WTC11 (cell line): ENCODE measurements around the gene RBM10. TPM values are rescaled to one million over a fixed set of nuclear protein-coding genes. Genes with fewer than 3 reads are reported as not detected.

ENCODE experiments used
- ATAC-seq: fragments of 200-7000 bp; cut with Tn5 transposase; 2 replicates; pipeline ENCODE4 v1.10.0; 2021; ENCODE audit warnings: mild to moderate bottlenecking, moderate library complexity
- CTCF ChIA-PET: fragments of 300-600 bp; sonication (Branson Sonifier 250); formaldehyde crosslinking; loops from one replicate; lab custom pipeline; 2021; ENCODE audit warnings: antibody characterized with exemption; lab: Charles Lee
- POLR2A ChIA-PET: fragments of 350-600 bp; sonication (Branson Sonifier 250); formaldehyde crosslinking; loops from one replicate; lab custom pipeline; 2021; ENCODE audit warnings: antibody characterized with exemption; lab: Charles Lee
- DNase-seq: peaks from one replicate; pipeline ENCODE4 v3.0.0; 2021; ENCODE audit warnings: low spot score
- H3K27ac Mint-ChIP-seq: 2 replicates; pipeline ENCODE4 v1.8.0; 2021; ENCODE audit warnings: mixed read lengths
- H3K27me3 Mint-ChIP-seq: 2 replicates; pipeline ENCODE4 v1.8.0; 2021; ENCODE audit warnings: low read depth, mild to moderate bottlenecking, moderate library complexity, mixed read lengths
- H3K36me3 Mint-ChIP-seq: 2 replicates; pipeline ENCODE4 v1.8.0; 2021; ENCODE audit warnings: mixed read lengths
- H3K4me1 Mint-ChIP-seq: 2 replicates; pipeline ENCODE4 v1.8.0; 2022; ENCODE audit warnings: mixed read lengths
- H3K4me3 Mint-ChIP-seq: 2 replicates; pipeline ENCODE4 v1.8.0; 2021; ENCODE audit warnings: mild to moderate bottlenecking, moderate library complexity, mixed read lengths
- H3K9me3 Mint-ChIP-seq: 2 replicates; pipeline ENCODE4 v1.8.0; 2021; ENCODE audit warnings: mixed read lengths
- CREM ChIP-seq: sonication (generic); formaldehyde crosslinking; IDR thresholded peaks from 2 replicates; pipeline ENCODE4 v1.8.1; 2022; ENCODE audit warnings: mild to moderate bottlenecking, missing genetic modification reagents, moderate library complexity
- FOXK1 ChIP-seq: sonication (generic); formaldehyde crosslinking; IDR thresholded peaks from 2 replicates; pipeline ENCODE4 v1.8.0; 2022; ENCODE audit warnings: mild to moderate bottlenecking, moderate library complexity, missing genetic modification reagents
- NR1H2 ChIP-seq: sonication (generic); formaldehyde crosslinking; IDR thresholded peaks from 2 replicates; pipeline ENCODE4 v1.9.0; 2021; ENCODE audit warnings: mild to moderate bottlenecking, moderate library complexity, missing genetic modification reagents
- NR3C1 ChIP-seq: sonication (generic); formaldehyde crosslinking; conservative IDR thresholded peaks from 2 replicates; pipeline ENCODE4 v1.8.1; 2023; ENCODE audit warnings: low read depth, mild to moderate bottlenecking, missing genetic modification reagents
- RORB ChIP-seq: fragments of 250-450 bp; sonication (Bioruptor Pico); IDR thresholded peaks from 2 replicates; pipeline ENCODE4 v1.9.0; 2021; ENCODE audit warnings: mild to moderate bottlenecking
- ZBTB21 ChIP-seq: sonication (generic); formaldehyde crosslinking; IDR thresholded peaks from 2 replicates; pipeline ENCODE4 v1.8.1; 2023; ENCODE audit warnings: mild to moderate bottlenecking, missing genetic modification reagents, borderline replicate concordance
- total RNA-seq: library from RNA; stranded (reverse); gene quantifications from 3 replicates; pipeline ENCODE4 v1.2.3, GENCODE V29; 2021
- TF ChIP-seq, protein P1 (sequence below): sonication (generic); formaldehyde crosslinking; conservative IDR thresholded peaks from 2 replicates; pipeline ENCODE4 v1.8.1; 2023; ENCODE audit warnings: mild to moderate bottlenecking, low read depth, missing genetic modification reagents, moderate library complexity
- TF ChIP-seq, protein P2 (sequence below): sonication (generic); formaldehyde crosslinking; IDR thresholded peaks from 2 replicates; pipeline ENCODE4 v1.8.1; 2023; ENCODE audit warnings: mild to moderate bottlenecking, missing genetic modification reagents, moderate library complexity
- TF ChIP-seq, protein P3 (sequence below): fragments of 250-450 bp; sonication (Bioruptor Pico); IDR thresholded peaks from 2 replicates; pipeline ENCODE4 v1.9.0; 2021; ENCODE audit warnings: mild to moderate bottlenecking
- TF ChIP-seq, protein P4 (sequence below): sonication (generic); formaldehyde crosslinking; IDR thresholded peaks from 2 replicates; pipeline ENCODE4 v1.8.0; 2023; ENCODE audit warnings: missing genetic modification reagents
- TF ChIP-seq, protein P5 (sequence below): sonication (generic); formaldehyde crosslinking; IDR thresholded peaks from 2 replicates; pipeline ENCODE4 v1.8.0; 2022; ENCODE audit warnings: mild to moderate bottlenecking, missing genetic modification reagents
- TF ChIP-seq, protein P6 (sequence below): sonication (generic); formaldehyde crosslinking; IDR thresholded peaks from 2 replicates; pipeline ENCODE4 v1.8.1; 2022; ENCODE audit warnings: mild to moderate bottlenecking, moderate library complexity, missing genetic modification reagents
- TF ChIP-seq, protein P7 (sequence below): sonication (generic); formaldehyde crosslinking; IDR thresholded peaks from 2 replicates; pipeline ENCODE4 v1.8.1; 2023; ENCODE audit warnings: mild to moderate bottlenecking, missing genetic modification reagents

Gene RBM10
- total RNA-seq, 1 experiment from 2014 or later: 66.1 TPM

DNA sequence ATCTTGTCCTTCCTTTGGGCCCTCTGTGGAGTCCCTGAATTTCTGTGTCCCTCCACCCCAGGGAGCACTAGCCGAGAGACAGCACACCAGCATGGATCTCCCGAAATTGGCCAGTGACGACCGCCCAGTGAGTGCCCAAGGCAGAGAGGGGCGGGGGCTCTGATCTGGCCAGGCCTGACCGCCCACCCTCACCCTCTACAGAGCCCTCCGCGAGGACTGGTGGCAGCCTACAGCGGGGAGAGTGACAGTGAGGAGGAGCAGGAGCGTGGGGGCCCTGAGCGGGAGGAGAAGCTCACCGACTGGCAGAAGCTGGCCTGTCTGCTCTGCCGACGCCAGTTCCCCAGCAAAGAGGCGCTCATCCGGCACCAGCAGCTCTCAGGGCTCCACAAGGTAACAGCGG lies 40.2 kb downstream of the RBM10 start:
- Mint-ChIP-seq H3K27ac (no peak overlapping the region), H3K4me1 (peaks cover 3% of the 10 kb centered on the region), H3K27me3 (no peaks in the 10 kb centered on the region), H3K36me3 (peaks cover 15% of the 10 kb centered on the region), H3K9me3 (no peaks in the 10 kb centered on the region), H3K4me3 (no peak overlapping the region)
- no peak for TF ChIP-seq RORB (CRISPR knock-in tag)
- TF ChIP-seq, protein P1, sequence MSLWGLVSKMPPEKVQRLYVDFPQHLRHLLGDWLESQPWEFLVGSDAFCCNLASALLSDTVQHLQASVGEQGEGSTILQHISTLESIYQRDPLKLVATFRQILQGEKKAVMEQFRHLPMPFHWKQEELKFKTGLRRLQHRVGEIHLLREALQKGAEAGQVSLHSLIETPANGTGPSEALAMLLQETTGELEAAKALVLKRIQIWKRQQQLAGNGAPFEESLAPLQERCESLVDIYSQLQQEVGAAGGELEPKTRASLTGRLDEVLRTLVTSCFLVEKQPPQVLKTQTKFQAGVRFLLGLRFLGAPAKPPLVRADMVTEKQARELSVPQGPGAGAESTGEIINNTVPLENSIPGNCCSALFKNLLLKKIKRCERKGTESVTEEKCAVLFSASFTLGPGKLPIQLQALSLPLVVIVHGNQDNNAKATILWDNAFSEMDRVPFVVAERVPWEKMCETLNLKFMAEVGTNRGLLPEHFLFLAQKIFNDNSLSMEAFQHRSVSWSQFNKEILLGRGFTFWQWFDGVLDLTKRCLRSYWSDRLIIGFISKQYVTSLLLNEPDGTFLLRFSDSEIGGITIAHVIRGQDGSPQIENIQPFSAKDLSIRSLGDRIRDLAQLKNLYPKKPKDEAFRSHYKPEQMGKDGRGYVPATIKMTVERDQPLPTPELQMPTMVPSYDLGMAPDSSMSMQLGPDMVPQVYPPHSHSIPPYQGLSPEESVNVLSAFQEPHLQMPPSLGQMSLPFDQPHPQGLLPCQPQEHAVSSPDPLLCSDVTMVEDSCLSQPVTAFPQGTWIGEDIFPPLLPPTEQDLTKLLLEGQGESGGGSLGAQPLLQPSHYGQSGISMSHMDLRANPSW (CRISPR knock-in tag): no peak
- CTCF ChIA-PET: no interaction called here
- DNase-seq (no peak), ATAC-seq (no peak)
- POLR2A ChIA-PET: no interaction called here

DNA sequence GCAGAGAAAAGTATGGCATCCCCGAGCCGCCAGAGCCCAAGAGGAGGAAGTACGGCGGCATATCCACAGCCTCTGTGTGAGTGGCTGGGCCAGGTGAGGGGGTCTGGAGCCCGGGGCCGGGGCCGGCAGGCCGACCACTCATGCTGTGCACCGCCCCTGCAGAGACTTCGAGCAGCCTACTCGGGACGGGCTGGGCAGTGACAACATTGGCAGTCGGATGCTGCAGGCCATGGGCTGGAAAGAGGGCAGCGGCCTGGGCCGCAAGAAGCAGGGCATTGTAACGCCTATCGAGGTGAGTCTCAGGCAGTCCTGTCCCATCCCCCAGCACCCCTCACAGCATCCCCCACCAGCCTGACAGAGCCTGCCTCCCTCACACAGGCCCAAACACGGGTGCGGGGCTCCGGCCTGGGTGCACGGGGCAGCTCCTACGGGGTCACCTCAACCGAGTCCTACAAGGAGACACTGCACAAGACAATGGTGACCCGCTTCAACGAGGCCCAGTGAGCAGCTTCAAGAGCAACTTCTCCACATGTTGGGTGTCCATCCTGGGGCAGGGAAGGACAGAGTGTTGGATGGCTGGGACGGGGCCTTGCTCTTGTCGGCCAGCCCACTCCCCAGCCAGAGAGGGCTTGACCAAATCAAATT lies 41.2 kb downstream of the RBM10 start:
- Mint-ChIP-seq H3K4me3 (no peak overlapping the region), H3K4me1 (peaks cover 6% of the 10 kb centered on the region), H3K27ac (no peak overlapping the region; the same call in 1 of the 2 replicates), H3K27me3 (no peaks in the 10 kb centered on the region), H3K9me3 (no peaks in the 10 kb centered on the region), H3K36me3 (peaks cover 12% of the 10 kb centered on the region)
- CTCF ChIA-PET: no interaction called here
- no peak for DNase-seq
- no peak for ATAC-seq
- no peak for TF ChIP-seq NR1H2 (CRISPR knock-in tag)
- TF ChIP-seq, protein P2, sequence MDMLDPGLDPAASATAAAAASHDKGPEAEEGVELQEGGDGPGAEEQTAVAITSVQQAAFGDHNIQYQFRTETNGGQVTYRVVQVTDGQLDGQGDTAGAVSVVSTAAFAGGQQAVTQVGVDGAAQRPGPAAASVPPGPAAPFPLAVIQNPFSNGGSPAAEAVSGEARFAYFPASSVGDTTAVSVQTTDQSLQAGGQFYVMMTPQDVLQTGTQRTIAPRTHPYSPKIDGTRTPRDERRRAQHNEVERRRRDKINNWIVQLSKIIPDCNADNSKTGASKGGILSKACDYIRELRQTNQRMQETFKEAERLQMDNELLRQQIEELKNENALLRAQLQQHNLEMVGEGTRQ: no peak
- POLR2A ChIA-PET: no interaction called here

DNA sequence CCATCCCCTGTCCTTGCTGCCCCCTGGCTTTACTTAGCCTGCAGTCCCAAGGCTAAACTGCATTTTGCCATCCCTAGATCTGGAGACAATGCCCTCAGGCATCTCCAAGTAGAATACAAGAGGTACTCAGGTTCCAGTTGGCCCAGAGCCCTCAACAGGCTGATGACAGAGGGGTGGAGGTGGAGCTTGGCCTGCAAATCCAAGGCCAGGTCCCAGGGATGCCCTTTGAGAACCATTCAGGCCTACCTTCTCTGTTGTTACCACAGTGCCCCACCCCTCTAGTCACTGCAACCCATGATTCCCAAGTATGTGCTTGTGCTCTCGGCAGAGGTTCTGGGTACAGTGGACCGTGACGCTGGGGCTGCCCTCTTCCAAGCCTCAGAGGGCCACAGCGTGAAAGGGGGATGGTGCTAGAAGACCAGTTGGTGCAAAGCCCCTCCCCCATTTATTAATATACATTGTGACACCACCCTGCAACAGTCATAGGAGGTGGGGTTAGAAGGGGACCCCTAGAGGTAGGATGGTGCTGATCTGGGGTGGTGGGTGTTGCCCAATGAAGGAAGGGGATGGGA lies 42.2 kb downstream of the RBM10 start:
- H3K4me3 Mint-ChIP-seq: no peak overlapping the region
- DNase-seq: no peak
- TF ChIP-seq ZBTB21 (no peak), FOXK1 (CRISPR knock-in tag) (no peak), NR3C1 (no peak), CREM (CRISPR knock-in tag) (no peak)
- TF ChIP-seq, protein P3, sequence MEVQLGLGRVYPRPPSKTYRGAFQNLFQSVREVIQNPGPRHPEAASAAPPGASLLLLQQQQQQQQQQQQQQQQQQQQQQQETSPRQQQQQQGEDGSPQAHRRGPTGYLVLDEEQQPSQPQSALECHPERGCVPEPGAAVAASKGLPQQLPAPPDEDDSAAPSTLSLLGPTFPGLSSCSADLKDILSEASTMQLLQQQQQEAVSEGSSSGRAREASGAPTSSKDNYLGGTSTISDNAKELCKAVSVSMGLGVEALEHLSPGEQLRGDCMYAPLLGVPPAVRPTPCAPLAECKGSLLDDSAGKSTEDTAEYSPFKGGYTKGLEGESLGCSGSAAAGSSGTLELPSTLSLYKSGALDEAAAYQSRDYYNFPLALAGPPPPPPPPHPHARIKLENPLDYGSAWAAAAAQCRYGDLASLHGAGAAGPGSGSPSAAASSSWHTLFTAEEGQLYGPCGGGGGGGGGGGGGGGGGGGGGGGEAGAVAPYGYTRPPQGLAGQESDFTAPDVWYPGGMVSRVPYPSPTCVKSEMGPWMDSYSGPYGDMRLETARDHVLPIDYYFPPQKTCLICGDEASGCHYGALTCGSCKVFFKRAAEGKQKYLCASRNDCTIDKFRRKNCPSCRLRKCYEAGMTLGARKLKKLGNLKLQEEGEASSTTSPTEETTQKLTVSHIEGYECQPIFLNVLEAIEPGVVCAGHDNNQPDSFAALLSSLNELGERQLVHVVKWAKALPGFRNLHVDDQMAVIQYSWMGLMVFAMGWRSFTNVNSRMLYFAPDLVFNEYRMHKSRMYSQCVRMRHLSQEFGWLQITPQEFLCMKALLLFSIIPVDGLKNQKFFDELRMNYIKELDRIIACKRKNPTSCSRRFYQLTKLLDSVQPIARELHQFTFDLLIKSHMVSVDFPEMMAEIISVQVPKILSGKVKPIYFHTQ (CRISPR knock-in tag): no peak
- TF ChIP-seq, protein P4, sequence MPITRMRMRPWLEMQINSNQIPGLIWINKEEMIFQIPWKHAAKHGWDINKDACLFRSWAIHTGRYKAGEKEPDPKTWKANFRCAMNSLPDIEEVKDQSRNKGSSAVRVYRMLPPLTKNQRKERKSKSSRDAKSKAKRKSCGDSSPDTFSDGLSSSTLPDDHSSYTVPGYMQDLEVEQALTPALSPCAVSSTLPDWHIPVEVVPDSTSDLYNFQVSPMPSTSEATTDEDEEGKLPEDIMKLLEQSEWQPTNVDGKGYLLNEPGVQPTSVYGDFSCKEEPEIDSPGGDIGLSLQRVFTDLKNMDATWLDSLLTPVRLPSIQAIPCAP (CRISPR knock-in tag): no peak
- TF ChIP-seq, protein P5, sequence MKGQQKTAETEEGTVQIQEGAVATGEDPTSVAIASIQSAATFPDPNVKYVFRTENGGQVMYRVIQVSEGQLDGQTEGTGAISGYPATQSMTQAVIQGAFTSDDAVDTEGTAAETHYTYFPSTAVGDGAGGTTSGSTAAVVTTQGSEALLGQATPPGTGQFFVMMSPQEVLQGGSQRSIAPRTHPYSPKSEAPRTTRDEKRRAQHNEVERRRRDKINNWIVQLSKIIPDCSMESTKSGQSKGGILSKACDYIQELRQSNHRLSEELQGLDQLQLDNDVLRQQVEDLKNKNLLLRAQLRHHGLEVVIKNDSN (CRISPR knock-in tag): no peak
- TF ChIP-seq, protein P6, sequence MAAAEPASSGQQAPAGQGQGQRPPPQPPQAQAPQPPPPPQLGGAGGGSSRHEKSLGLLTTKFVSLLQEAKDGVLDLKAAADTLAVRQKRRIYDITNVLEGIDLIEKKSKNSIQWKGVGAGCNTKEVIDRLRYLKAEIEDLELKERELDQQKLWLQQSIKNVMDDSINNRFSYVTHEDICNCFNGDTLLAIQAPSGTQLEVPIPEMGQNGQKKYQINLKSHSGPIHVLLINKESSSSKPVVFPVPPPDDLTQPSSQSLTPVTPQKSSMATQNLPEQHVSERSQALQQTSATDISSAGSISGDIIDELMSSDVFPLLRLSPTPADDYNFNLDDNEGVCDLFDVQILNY: no peak
- TF ChIP-seq, protein P7, sequence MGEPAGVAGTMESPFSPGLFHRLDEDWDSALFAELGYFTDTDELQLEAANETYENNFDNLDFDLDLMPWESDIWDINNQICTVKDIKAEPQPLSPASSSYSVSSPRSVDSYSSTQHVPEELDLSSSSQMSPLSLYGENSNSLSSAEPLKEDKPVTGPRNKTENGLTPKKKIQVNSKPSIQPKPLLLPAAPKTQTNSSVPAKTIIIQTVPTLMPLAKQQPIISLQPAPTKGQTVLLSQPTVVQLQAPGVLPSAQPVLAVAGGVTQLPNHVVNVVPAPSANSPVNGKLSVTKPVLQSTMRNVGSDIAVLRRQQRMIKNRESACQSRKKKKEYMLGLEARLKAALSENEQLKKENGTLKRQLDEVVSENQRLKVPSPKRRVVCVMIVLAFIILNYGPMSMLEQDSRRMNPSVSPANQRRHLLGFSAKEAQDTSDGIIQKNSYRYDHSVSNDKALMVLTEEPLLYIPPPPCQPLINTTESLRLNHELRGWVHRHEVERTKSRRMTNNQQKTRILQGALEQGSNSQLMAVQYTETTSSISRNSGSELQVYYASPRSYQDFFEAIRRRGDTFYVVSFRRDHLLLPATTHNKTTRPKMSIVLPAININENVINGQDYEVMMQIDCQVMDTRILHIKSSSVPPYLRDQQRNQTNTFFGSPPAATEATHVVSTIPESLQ (CRISPR knock-in tag): no peak
- TF ChIP-seq, protein P2: no peak
- TF ChIP-seq, all 79 proteins: peak for 0
- peaks cover 12% of the 10 kb centered on the region for H3K36me3 Mint-ChIP-seq
- H3K9me3 Mint-ChIP-seq: no peaks in the 10 kb centered on the region
- ChIA-PET POLR2A (no interaction called here), CTCF (no interaction called here)
- peak; percentile 12 for ATAC-seq
- peak overlapping the region; percentile 74 for H3K27ac Mint-ChIP-seq
- H3K27me3 Mint-ChIP-seq: no peaks in the 10 kb centered on the region
- H3K4me1 Mint-ChIP-seq: peaks cover 7% of the 10 kb centered on the region
